WERI-Rb-1 (cell line): ENCODE measurements around the gene GRIA1.
A peak's percentile ranks its signal among the peaks of the same experiment; 100 is the strongest.

ENCODE experiments used
- DNase-seq: peaks from one replicate; pipeline ENCODE4 v3.0.0-alpha.2; 2020
- H3K27ac ChIP-seq: fragments of 250-450 bp; sonication (Bioruptor Pico); 2 replicates; pipeline ENCODE4 v1.5.1; 2020; ENCODE audit warnings: mild to moderate bottlenecking, moderate library complexity
- H3K27me3 ChIP-seq: fragments of 250-450 bp; sonication (Bioruptor Pico); 2 replicates; pipeline ENCODE4 v1.5.1; 2021; ENCODE audit warnings: mild to moderate bottlenecking, low read depth, moderate library complexity; ENCODE audit not compliant: insufficient read depth, severe bottlenecking
- H3K36me3 ChIP-seq: fragments of 250-450 bp; sonication (Bioruptor Pico); 2 replicates; pipeline ENCODE4 v1.5.1; 2020; ENCODE audit warnings: mild to moderate bottlenecking, moderate library complexity
- H3K4me3 ChIP-seq: 2 replicates; pipeline ENCODE4 v1.5.1; 2011; ENCODE audit warnings: low read depth, mild to moderate bottlenecking, control low read depth, low read length
- H3K9me3 ChIP-seq: fragments of 250-450 bp; sonication (Bioruptor Pico); 2 replicates; pipeline ENCODE4 v1.5.1; 2021; ENCODE audit warnings: mild to moderate bottlenecking, moderate library complexity; ENCODE audit not compliant: severe bottlenecking
- CTCF ChIP-seq: IDR thresholded peaks from 2 replicates; pipeline ENCODE4 v1.5.1; 2011; ENCODE audit warnings: low read depth, mild to moderate bottlenecking, control low read depth, inconsistent platforms, low read length

The GRIA1 gene

GRCh38 chr5:153704110-153704509 is 213.6 kb downstream of the GRIA1 start:
- DNase-seq: peak; percentile 16
- Histone ChIP-seq H3K4me3 (no peak overlapping the region), H3K27me3 (no peaks in the 10 kb centered on the region), H3K27ac (no peak overlapping the region), H3K9me3 (no peaks in the 10 kb centered on the region), H3K36me3 (no peaks in the 10 kb centered on the region)
- TF ChIP-seq CTCF: no peak

GRCh38 chr5:153707626-153708025 is 217.2 kb downstream of the GRIA1 start:
- H3K27me3 ChIP-seq: no peaks in the 10 kb centered on the region
- no peak for TF ChIP-seq CTCF
- no peak overlapping the region for H3K4me3 ChIP-seq

GRCh38 chr5:153711755-153712154 is 221.3 kb downstream of the GRIA1 start:
- Histone ChIP-seq H3K9me3 (no peaks in the 10 kb centered on the region), H3K4me3 (no peak overlapping the region), H3K27ac (no peak overlapping the region), H3K36me3 (no peaks in the 10 kb centered on the region), H3K27me3 (no peaks in the 10 kb centered on the region)
- no peak for TF ChIP-seq CTCF
- DNase-seq: no peak

More at GRCh38 chr5:153707626-153708025, 217.2 kb downstream of the GRIA1 start:
- Histone ChIP-seq H3K36me3 (no peaks in the 10 kb centered on the region), H3K9me3 (no peaks in the 10 kb centered on the region), H3K27ac (no peak overlapping the region)
- DNase-seq: no peak

- Histone ChIP-seq H3K9me3 (no peaks in the 10 kb centered on the region), H3K36me3 (no peaks in the 10 kb centered on the region), H3K4me3 (no peak overlapping the region), H3K27me3 (no peaks in the 10 kb centered on the region), H3K27ac (no peak overlapping the region)
- DNase-seq: no peak
- no peak for TF ChIP-seq CTCF
Observed at GRCh38 chr5:153712946-153713345, 222.5 kb downstream of the GRIA1 start.

- H3K27me3 ChIP-seq: no peaks in the 10 kb centered on the region
- no peak for TF ChIP-seq CTCF
- H3K9me3 ChIP-seq: no peaks in the 10 kb centered on the region
- no peaks in the 10 kb centered on the region for H3K36me3 ChIP-seq
- no peak overlapping the region for H3K27ac ChIP-seq
- no peak for DNase-seq
- no peak overlapping the region for H3K4me3 ChIP-seq
Observed at GRCh38 chr5:153713943-153714342, 223.5 kb downstream of the GRIA1 start.

- Histone ChIP-seq H3K36me3 (no peaks in the 10 kb centered on the region), H3K27ac (no peak overlapping the region)
- DNase-seq: no peak
Observed at GRCh38 chr5:153714798-153715197, 224.3 kb downstream of the GRIA1 start.

More at GRCh38 chr5:153714798-153715197, 224.3 kb downstream of the GRIA1 start:
- Histone ChIP-seq H3K27me3 (no peaks in the 10 kb centered on the region), H3K4me3 (no peak overlapping the region), H3K9me3 (no peaks in the 10 kb centered on the region)
- TF ChIP-seq CTCF: no peak
